ACC112 (cell line): ENCODE results near the gene APOB.

Source experiments
- H2AFZ ChIP-seq: fragments of 200-600 bp; sonication (generic); one replicate; pipeline ENCODE4 v1.6.0; 2017; ENCODE audit warnings: antibody characterized with exemption, low read length; ENCODE audit not compliant: unreplicated experiment
- H3K27ac ChIP-seq: fragments of 200-600 bp; sonication (generic); 2 replicates; pipeline ENCODE4 v1.5.1; 2014; ENCODE audit warnings: low read depth, mild to moderate bottlenecking, antibody characterized with exemption, low read length, moderate library complexity
- H3K27me3 ChIP-seq: fragments of 200-600 bp; sonication (generic); 2 replicates; pipeline ENCODE4 v1.6.1; 2014; ENCODE audit warnings: mild to moderate bottlenecking, antibody characterized with exemption, low read length, moderate library complexity, mixed read lengths; ENCODE audit not compliant: insufficient read depth
- H3K36me3 ChIP-seq: fragments of 200-600 bp; sonication (generic); 2 replicates; pipeline ENCODE4 v1.6.1; 2016; ENCODE audit warnings: mild to moderate bottlenecking, antibody characterized with exemption, low read length, moderate library complexity, mixed read lengths; ENCODE audit not compliant: insufficient read depth
- H3K4me1 ChIP-seq: fragments of 200-600 bp; sonication (generic); one replicate; pipeline ENCODE4 v1.6.1; 2016; ENCODE audit warnings: low read length, mixed read lengths; ENCODE audit not compliant: insufficient read depth, unreplicated experiment, control insufficient read depth
- H3K4me3 ChIP-seq: fragments of 200-600 bp; sonication (generic); 2 replicates; pipeline ENCODE4 v1.5.1; 2014; ENCODE audit warnings: mild to moderate bottlenecking, low read depth, low read length
- H3K79me2 ChIP-seq: fragments of 200-600 bp; sonication (generic); one replicate; pipeline ENCODE4 v1.6.0; 2016; ENCODE audit warnings: low read length; ENCODE audit not compliant: control insufficient read depth, unreplicated experiment, insufficient read depth

The APOB gene

GRCh38 chr2:21024198-21024597 is 19.7 kb downstream of the APOB start:
- H3K27me3 ChIP-seq, result peaks cover 14% of the 10 kb centered on the region; the same call in 1 of the 2 replicates
- H3K79me2 ChIP-seq, result no peaks in the 10 kb centered on the region
- no peak overlapping the region for H2AFZ ChIP-seq
- H3K36me3 ChIP-seq, result no peaks in the 10 kb centered on the region
- no peak overlapping the region for H3K4me3 ChIP-seq
- no peak overlapping the region for H3K27ac ChIP-seq
- no peaks in the 10 kb centered on the region for H3K4me1 ChIP-seq

GRCh38 chr2:21023419-21024181 is 20.3 kb downstream of the APOB start:
- no peaks in the 10 kb centered on the region for H3K36me3 ChIP-seq
- no peak overlapping the region for H3K27ac ChIP-seq
- H2AFZ ChIP-seq, result no peak overlapping the region
- H3K27me3 ChIP-seq, result peaks cover 12% of the 10 kb centered on the region; the same call in 1 of the 2 replicates
- H3K4me1 ChIP-seq, result no peaks in the 10 kb centered on the region
- no peaks in the 10 kb centered on the region for H3K79me2 ChIP-seq
- no peak overlapping the region for H3K4me3 ChIP-seq

GRCh38 chr2:21022792-21023367 is 21.0 kb downstream of the APOB start:
- Histone ChIP-seq H3K27me3 (peaks cover 5% of the 10 kb centered on the region), H3K79me2 (no peaks in the 10 kb centered on the region), H3K36me3 (no peaks in the 10 kb centered on the region), H3K27ac (no peak overlapping the region), H3K4me3 (no peak overlapping the region), H3K4me1 (no peaks in the 10 kb centered on the region), H2AFZ (no peak overlapping the region)

- Histone ChIP-seq H3K4me3 (no peak overlapping the region), H3K27ac (no peak overlapping the region), H3K27me3 (peaks cover 5% of the 10 kb centered on the region), H3K79me2 (no peaks in the 10 kb centered on the region), H3K36me3 (no peaks in the 10 kb centered on the region), H3K4me1 (no peaks in the 10 kb centered on the region), H2AFZ (no peak overlapping the region)
Observed at GRCh38 chr2:21021430-21021829, 22.4 kb downstream of the APOB start.

GRCh38 chr2:21020668-21021288 is 23.1 kb downstream of the APOB start:
- Histone ChIP-seq H3K79me2 (no peaks in the 10 kb centered on the region), H2AFZ (no peak overlapping the region), H3K27ac (no peak overlapping the region), H3K36me3 (no peaks in the 10 kb centered on the region), H3K27me3 (peaks cover 5% of the 10 kb centered on the region), H3K4me3 (no peak overlapping the region), H3K4me1 (no peaks in the 10 kb centered on the region)

- H3K79me2 ChIP-seq, result no peaks in the 10 kb centered on the region
- no peaks in the 10 kb centered on the region for H3K36me3 ChIP-seq
Observed at GRCh38 chr2:21020031-21020667, 23.7 kb downstream of the APOB start.

GRCh38 chr2:21019678-21020021 is 24.2 kb downstream of the APOB start:
- H3K79me2 ChIP-seq, result no peaks in the 10 kb centered on the region
- H3K27ac ChIP-seq, result no peak overlapping the region
- H3K36me3 ChIP-seq, result no peaks in the 10 kb centered on the region
- peaks cover 5% of the 10 kb centered on the region for H3K27me3 ChIP-seq
- H3K4me3 ChIP-seq, result no peak overlapping the region
- H3K4me1 ChIP-seq, result no peaks in the 10 kb centered on the region
- H2AFZ ChIP-seq, result no peak overlapping the region

More at GRCh38 chr2:21020031-21020667, 23.7 kb downstream of the APOB start:
- no peak overlapping the region for H3K27ac ChIP-seq
- peaks cover 5% of the 10 kb centered on the region for H3K27me3 ChIP-seq
- no peak overlapping the region for H2AFZ ChIP-seq
- H3K4me1 ChIP-seq, result no peaks in the 10 kb centered on the region
- no peak overlapping the region for H3K4me3 ChIP-seq

- Histone ChIP-seq H3K27me3 (peaks cover 5% of the 10 kb centered on the region), H3K4me3 (no peak overlapping the region), H3K36me3 (no peaks in the 10 kb centered on the region), H3K79me2 (no peaks in the 10 kb centered on the region), H3K4me1 (no peaks in the 10 kb centered on the region), H3K27ac (no peak overlapping the region), H2AFZ (no peak overlapping the region)
Observed at GRCh38 chr2:21019000-21019677, 24.7 kb downstream of the APOB start.

GRCh38 chr2:21018290-21018689 is 25.6 kb downstream of the APOB start:
- no peaks in the 10 kb centered on the region for H3K79me2 ChIP-seq
- H3K4me3 ChIP-seq, result no peak overlapping the region
- H3K27ac ChIP-seq, result no peak overlapping the region
- no peaks in the 10 kb centered on the region for H3K36me3 ChIP-seq
- peaks cover 3% of the 10 kb centered on the region for H3K27me3 ChIP-seq
- no peaks in the 10 kb centered on the region for H3K4me1 ChIP-seq
- no peak overlapping the region for H2AFZ ChIP-seq

GRCh38 chr2:21017748-21018276 is 26.1 kb downstream of the APOB start:
- Histone ChIP-seq H3K4me3 (no peak overlapping the region), H3K36me3 (no peaks in the 10 kb centered on the region), H2AFZ (no peak overlapping the region), H3K27ac (no peak overlapping the region), H3K79me2 (no peaks in the 10 kb centered on the region), H3K27me3 (no peaks in the 10 kb centered on the region; the same call in 1 of the 2 replicates), H3K4me1 (no peaks in the 10 kb centered on the region)
